Kidney (tissue), 14 donors: Measurements from ENCODE around the gene VWA8. TPM values are rescaled to one million over a fixed set of nuclear protein-coding genes. Genes with fewer than 3 reads are reported as not detected.

Experiments
- DNase-seq, 5 donors: peaks; one replicate each; pipeline ENCODE4 v3.0.0-alpha.2; 2013 to 2020
- FAIRE-seq: peaks from 2 replicates; lab custom pipeline; 2012; peaks lifted over from hg19 to GRCh38; lab: Jason Lieb, UNC
- H3K27ac ChIP-seq, 2 donors: one replicate each; pipeline ENCODE4 v1.7.0; 2013; ENCODE audit warnings: low read depth in 2 of 2, low read length in 2 of 2, inconsistent platforms in 1 of 2
- H3K27me3 ChIP-seq: one replicate; pipeline ENCODE4 v1.7.1; 2013; ENCODE audit warnings: low read length, inconsistent platforms; ENCODE audit not compliant: control insufficient read depth, insufficient read depth
- H3K36me3 ChIP-seq, 3 donors: one replicate each; pipeline versions ENCODE4 v1.7.0 to v1.7.1; 2013; ENCODE audit warnings: low read length in 3 of 3, control low read depth in 1 of 3, inconsistent platforms in 1 of 3; ENCODE audit not compliant: insufficient read depth in 3 of 3, control insufficient read depth in 2 of 3
- H3K4me1 ChIP-seq, 3 donors: one replicate each; pipeline versions ENCODE4 v1.7.0 to v1.7.1; 2013; ENCODE audit warnings: low read length in 3 of 3, inconsistent platforms in 1 of 3, low read depth in 1 of 3; ENCODE audit not compliant: control insufficient read depth in 2 of 3, insufficient read depth in 2 of 3
- H3K4me3 ChIP-seq, 3 donors: one replicate each; pipeline versions ENCODE4 v1.7.0 to v1.8.1; 2013; ENCODE audit warnings: low read length in 3 of 3, control low read depth in 1 of 3, inconsistent platforms in 1 of 3
- H3K9ac ChIP-seq, 3 donors: one replicate each; pipeline versions ENCODE4 v1.7.0 to v1.7.1; 2013; ENCODE audit warnings: low read length in 3 of 3, control low read depth in 1 of 3, inconsistent platforms in 1 of 3
- H3K9me3 ChIP-seq, 3 donors: one replicate each; pipeline versions ENCODE4 v1.7.0 to v1.7.1; 2013; ENCODE audit warnings: low read length in 3 of 3, control low read depth in 1 of 3, inconsistent platforms in 1 of 3; ENCODE audit not compliant: control insufficient read depth in 2 of 3, insufficient read depth in 1 of 3
- intact Hi-C: fragments of 100-400 bp; cut with DNase I; formaldehyde crosslinking; loops from one replicate; pipeline ENCODE4 v1.11.1; 2022
- polyA plus RNA-seq: library from polyadenylated mRNA; stranded (reverse); fragments of 350-450 nt; fragmentation: Illumina TruSeq; extraction: RNeasy Lipid Tissue Mini Kit (QIAGEN cat#74804); gene quantifications from one replicate; pipeline ENCODE4 v1.2.3, GENCODE V29; 2014; ENCODE audit warnings: low read depth, low replicate concordance; ENCODE audit not compliant: insufficient read depth
- total RNA-seq: library from RNA; stranded (reverse); fragmentation: NEBNext Ultra II Directional; extraction: Animal tissue kit (Norgen Biotek cat#: 25700); gene quantifications from one replicate; pipeline ENCODE4 v1.2.1, GENCODE V29; 2021
- TF ChIP-seq, protein P1 (sequence below): IDR thresholded peaks from 3 replicates; pipeline ENCODE4 v1.5.1; 2012; ENCODE audit warnings: mild to moderate bottlenecking, moderate library complexity, borderline replicate concordance; ENCODE audit not compliant: insufficient read depth; ENCODE audit errors: extremely low read depth
- donor health status: control.
- donor health status: control.
- donor health status: control.
- donor health status: control.
- donor health status: control.
- donor health status: DM: yes; HTN: yes; CAD: no.
- donor health status: Normal renal cell carcinoma (clear cell type).

VWA8 gene
- total and polyA plus RNA-seq, 2 donors from 2014 or later: 6.4 to 21.3 TPM

DNA sequence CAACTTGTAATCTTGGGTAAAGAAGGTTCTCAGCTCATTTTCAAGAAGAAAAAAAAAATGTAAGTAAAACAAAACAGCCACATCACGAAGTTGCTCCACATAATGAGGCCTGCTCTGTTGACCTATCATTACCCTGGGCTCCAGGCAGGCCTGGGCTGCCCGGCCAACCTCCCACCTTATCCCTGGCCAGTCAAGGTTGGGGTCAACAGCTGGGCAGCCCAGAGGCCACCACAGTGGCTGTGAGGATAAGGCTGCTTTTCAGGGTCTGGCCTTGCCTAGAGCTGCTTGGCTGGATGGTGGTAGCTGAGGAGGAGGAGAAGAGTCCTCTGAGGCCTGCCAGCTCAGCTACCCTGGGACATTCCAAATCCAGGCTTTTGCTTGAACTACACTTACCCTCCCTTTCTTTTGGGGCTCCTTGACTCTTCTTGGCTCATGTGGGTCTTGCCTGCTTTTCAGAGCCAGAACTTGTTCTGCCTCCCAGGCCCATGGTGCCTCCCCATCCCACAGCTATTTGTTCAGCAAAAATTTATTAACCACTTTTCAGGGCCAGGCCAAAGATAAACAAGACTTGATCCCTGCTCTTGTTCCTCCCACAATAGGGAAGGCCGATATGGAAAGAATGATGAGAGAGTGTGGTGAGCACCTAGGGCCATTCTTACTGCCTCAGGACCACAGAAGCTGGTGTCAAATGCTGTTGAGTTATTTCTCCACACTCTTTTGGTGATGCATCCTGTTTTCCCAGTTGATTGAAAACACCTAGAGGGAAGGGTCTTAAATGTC lies 401.9 kb downstream of the VWA8 start:
- TF ChIP-seq, protein P1, sequence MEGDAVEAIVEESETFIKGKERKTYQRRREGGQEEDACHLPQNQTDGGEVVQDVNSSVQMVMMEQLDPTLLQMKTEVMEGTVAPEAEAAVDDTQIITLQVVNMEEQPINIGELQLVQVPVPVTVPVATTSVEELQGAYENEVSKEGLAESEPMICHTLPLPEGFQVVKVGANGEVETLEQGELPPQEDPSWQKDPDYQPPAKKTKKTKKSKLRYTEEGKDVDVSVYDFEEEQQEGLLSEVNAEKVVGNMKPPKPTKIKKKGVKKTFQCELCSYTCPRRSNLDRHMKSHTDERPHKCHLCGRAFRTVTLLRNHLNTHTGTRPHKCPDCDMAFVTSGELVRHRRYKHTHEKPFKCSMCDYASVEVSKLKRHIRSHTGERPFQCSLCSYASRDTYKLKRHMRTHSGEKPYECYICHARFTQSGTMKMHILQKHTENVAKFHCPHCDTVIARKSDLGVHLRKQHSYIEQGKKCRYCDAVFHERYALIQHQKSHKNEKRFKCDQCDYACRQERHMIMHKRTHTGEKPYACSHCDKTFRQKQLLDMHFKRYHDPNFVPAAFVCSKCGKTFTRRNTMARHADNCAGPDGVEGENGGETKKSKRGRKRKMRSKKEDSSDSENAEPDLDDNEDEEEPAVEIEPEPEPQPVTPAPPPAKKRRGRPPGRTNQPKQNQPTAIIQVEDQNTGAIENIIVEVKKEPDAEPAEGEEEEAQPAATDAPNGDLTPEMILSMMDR: no peak

DNA sequence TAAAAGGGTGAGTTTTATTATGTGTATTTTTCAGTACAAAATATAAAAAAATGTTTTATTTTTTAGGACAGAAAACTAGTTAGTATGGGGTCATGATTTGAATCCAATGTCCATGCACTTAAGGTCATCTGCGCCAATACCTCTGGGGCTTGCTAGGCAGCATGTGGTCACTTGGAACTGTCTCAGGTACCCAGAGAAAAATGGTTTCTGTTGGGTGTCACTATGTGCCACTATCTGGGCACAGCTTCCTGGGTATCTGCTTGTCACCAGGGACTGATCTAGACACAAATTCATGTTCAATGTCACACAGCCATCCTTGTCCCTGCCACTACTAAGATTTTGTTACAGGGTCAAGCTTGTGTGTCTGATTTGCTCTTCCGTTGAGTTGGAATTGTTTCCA lies 403.2 kb downstream of the VWA8 start:
- no peaks in the 10 kb centered on the region for H3K4me1 ChIP-seq
- FAIRE-seq: no peak
- intact Hi-C loops: no loop called here
- no peak overlapping the region for H3K27ac ChIP-seq
- H3K9me3 ChIP-seq: no peaks in the 10 kb centered on the region
- no peaks in the 10 kb centered on the region for H3K36me3 ChIP-seq
- no peak overlapping the region for H3K9ac ChIP-seq
- no peak for DNase-seq
- H3K27me3 ChIP-seq: no peaks in the 10 kb centered on the region
- TF ChIP-seq, protein P1: no peak
- H3K4me3 ChIP-seq: no peak overlapping the region

More for the DNA sequence above, 401.9 kb downstream of the VWA8 start:
- Histone ChIP-seq H3K9ac (no peak overlapping the region), H3K36me3 (no peaks in the 10 kb centered on the region), H3K27me3 (no peaks in the 10 kb centered on the region), H3K4me3 (no peak overlapping the region), H3K9me3 (no peaks in the 10 kb centered on the region), H3K27ac (no peak overlapping the region), H3K4me1 (no peaks in the 10 kb centered on the region)
- no peak for FAIRE-seq
- intact Hi-C loops: no loop called here
- no peak for DNase-seq

DNA sequence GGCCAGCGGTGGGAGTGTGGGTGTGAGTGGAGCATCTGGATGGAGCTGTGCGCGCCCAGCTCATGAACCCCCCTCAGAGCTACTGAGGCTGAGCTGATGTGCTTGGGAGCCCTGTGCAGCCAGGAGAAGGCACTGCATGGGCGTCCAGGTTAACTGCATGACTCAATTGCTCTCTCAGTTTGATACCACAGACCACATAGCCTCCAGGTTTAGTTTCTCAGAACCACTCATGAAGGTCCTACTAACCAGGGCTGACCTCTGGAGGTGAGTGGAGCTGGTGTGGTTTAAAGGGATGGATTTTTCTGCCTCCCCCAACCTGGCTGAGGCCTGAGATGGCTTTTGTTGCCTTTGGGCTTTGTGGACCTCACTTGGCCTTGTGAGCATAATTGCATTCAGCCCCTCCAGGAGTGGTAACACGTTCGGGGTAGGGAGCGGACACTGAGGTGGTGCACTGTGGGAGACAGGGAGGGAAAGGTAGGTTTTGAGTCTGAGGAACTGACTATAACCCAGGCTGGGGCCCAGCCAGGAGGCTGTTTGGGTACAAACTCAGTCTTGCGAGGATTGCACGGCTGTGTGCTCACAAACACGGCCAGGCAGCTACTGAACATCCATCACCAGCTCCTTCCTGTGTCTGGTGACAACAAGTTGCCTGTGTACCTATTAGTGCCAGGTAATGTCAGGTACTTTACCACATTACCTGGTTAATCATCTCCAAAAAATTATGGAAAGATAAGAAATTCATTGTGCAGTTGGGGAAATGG lies 406.1 kb downstream of the VWA8 start:
- Histone ChIP-seq H3K4me1 (no peaks in the 10 kb centered on the region), H3K9me3 (no peaks in the 10 kb centered on the region), H3K36me3 (no peaks in the 10 kb centered on the region), H3K9ac (no peak overlapping the region), H3K27me3 (no peaks in the 10 kb centered on the region), H3K4me3 (no peak overlapping the region), H3K27ac (no peak overlapping the region)
- TF ChIP-seq, protein P1: no peak
- no peak for FAIRE-seq
- intact Hi-C loops: no loop called here
- DNase-seq: no peak
